GM19463 (cell line): Measurements from ENCODE around the gene APBB1.
A peak's percentile ranks its signal among the peaks of the same experiment; 100 is the strongest.

ENCODE experiments used
- ATAC-seq: cut with Tn5 transposase; IDR thresholded peaks from one replicate; pipeline ENCODE4 v1.9.1; 2021; ENCODE audit warnings: mild to moderate bottlenecking, moderate library complexity; ENCODE audit not compliant: unreplicated experiment

The APBB1 gene

GRCh38 chr11:6419009-6419631 lies at the start of gene APBB1:
APBB1 (minus strand) TSS chr11:6419094; CDS start chr11:6411347, 7,747 bp downstream.
- peak; percentile 56 for ATAC-seq

GRCh38 chr11:6459099-6459450 lies 40.2 kb upstream of the APBB1 start:
- no peak for ATAC-seq

GRCh38 chr11:6458352-6459098 lies 39.6 kb upstream of the APBB1 start:
- ATAC-seq: no peak

- no peak for ATAC-seq
Observed at GRCh38 chr11:6457581-6458320, 38.9 kb upstream of the APBB1 start.

GRCh38 chr11:6456361-6457073 lies 37.6 kb upstream of the APBB1 start:
- ATAC-seq: no peak

GRCh38 chr11:6455070-6455469 lies 36.2 kb upstream of the APBB1 start:
- no peak for ATAC-seq

GRCh38 chr11:6453152-6453551 lies 34.3 kb upstream of the APBB1 start:
- no peak for ATAC-seq

- ATAC-seq: no peak
Observed at GRCh38 chr11:6452219-6452618, 33.3 kb upstream of the APBB1 start.

GRCh38 chr11:6448574-6448973 lies 29.7 kb upstream of the APBB1 start:
- ATAC-seq: no peak

GRCh38 chr11:6443269-6444003 lies 24.5 kb upstream of the APBB1 start:
- ATAC-seq: peak; percentile 91

- ATAC-seq: no peak
Observed at GRCh38 chr11:6442441-6442840, 23.5 kb upstream of the APBB1 start.

- ATAC-seq: no peak
Observed at GRCh38 chr11:6440906-6441358, 22.0 kb upstream of the APBB1 start, which contains the start of gene HPX. HPX (minus strand) TSS chr11:6440987; CDS start chr11:6440963, 24 bp downstream.

- ATAC-seq: no peak
Observed at GRCh38 chr11:6438979-6439571, 20.2 kb upstream of the APBB1 start.

GRCh38 chr11:6437993-6438392 lies 19.1 kb upstream of the APBB1 start:
- ATAC-seq: no peak

- ATAC-seq: no peak
Observed at GRCh38 chr11:6437423-6437822, 18.5 kb upstream of the APBB1 start.

GRCh38 chr11:6433998-6434660 lies 15.2 kb upstream of the APBB1 start:
- ATAC-seq: no peak

- no peak for ATAC-seq
Observed at GRCh38 chr11:6431861-6432260, 13.0 kb upstream of the APBB1 start.

GRCh38 chr11:6427516-6427915 lies 8.6 kb upstream of the APBB1 start:
- ATAC-seq: no peak

GRCh38 chr11:6420677-6421076 lies 1.8 kb upstream of the APBB1 start:
- ATAC-seq: no peak
